H9 (cell line): ENCODE results near the gene IQGAP2. TPM values are rescaled to one million over a fixed set of nuclear protein-coding genes. Genes with fewer than 3 reads are reported as not detected.

Experiments used
- DNase-seq: peaks from one replicate; pipeline ENCODE4 v3.0.0-alpha.2; 2017
- H2AFZ ChIP-seq: one replicate; pipeline ENCODE4 v1.6.1; 2013; ENCODE audit warnings: mild to moderate bottlenecking, low read length, control low read depth, moderate library complexity
- H2AK5ac ChIP-seq: 2 replicates; pipeline ENCODE4 v1.6.1; 2013; ENCODE audit warnings: low read length, control low read depth, mixed read lengths; ENCODE audit not compliant: insufficient read length
- H2BK120ac ChIP-seq: one replicate; pipeline ENCODE4 v1.6.1; 2013; ENCODE audit warnings: low read depth, mild to moderate bottlenecking, low read length, control low read depth, inconsistent platforms; ENCODE audit not compliant: poor library complexity, severe bottlenecking
- H2BK12ac ChIP-seq: 2 replicates; pipeline ENCODE4 v1.6.1; 2013; ENCODE audit warnings: low read length, control low read depth, mixed read lengths, low read depth; ENCODE audit not compliant: insufficient read length
- H2BK15ac ChIP-seq: 2 replicates; pipeline ENCODE4 v1.6.1; 2013; ENCODE audit warnings: low read depth, low read length, control low read depth
- H2BK20ac ChIP-seq: one replicate; pipeline ENCODE4 v1.6.1; 2013; ENCODE audit warnings: low read depth, mild to moderate bottlenecking, low read length, control low read depth, inconsistent platforms; ENCODE audit not compliant: poor library complexity, severe bottlenecking
- H2BK5ac ChIP-seq: 2 replicates; pipeline ENCODE4 v1.6.1; 2013; ENCODE audit warnings: low read length, control low read depth, mixed read lengths; ENCODE audit not compliant: insufficient read length
- H3K14ac ChIP-seq: 2 replicates; pipeline ENCODE4 v1.6.1; 2013; ENCODE audit warnings: low read length, control low read depth; ENCODE audit not compliant: insufficient read depth
- H3K18ac ChIP-seq: 2 replicates; pipeline ENCODE4 v1.6.1; 2013; ENCODE audit warnings: low read depth, mild to moderate bottlenecking, mixed read lengths, low read length, control low read depth; ENCODE audit not compliant: insufficient read length
- H3K23ac ChIP-seq: 2 replicates; pipeline ENCODE4 v1.6.1; 2013; ENCODE audit warnings: low read length, control low read depth, mixed read lengths, low read depth; ENCODE audit not compliant: insufficient read length
- H3K23me2 ChIP-seq: 2 replicates; pipeline ENCODE4 v1.6.1; 2013; ENCODE audit warnings: low read depth, mild to moderate bottlenecking, mixed read lengths, low read length, control low read depth; ENCODE audit not compliant: insufficient read length, poor library complexity, severe bottlenecking
- H3K27ac ChIP-seq: 2 replicates; pipeline ENCODE4 v1.5.1; 2013; ENCODE audit warnings: low read length, control low read depth, mixed read lengths, low read depth; ENCODE audit not compliant: insufficient read length
- H3K27me3 ChIP-seq: 2 replicates; pipeline ENCODE4 v1.6.1; 2013; ENCODE audit warnings: low read length, control low read depth, inconsistent platforms; ENCODE audit not compliant: insufficient read depth
- H3K4ac ChIP-seq: 2 replicates; pipeline ENCODE4 v1.6.1; 2013; ENCODE audit warnings: low read depth, mild to moderate bottlenecking, control low read depth, inconsistent platforms, low read length, moderate library complexity
- H3K4me1 ChIP-seq: 2 replicates; pipeline ENCODE4 v1.6.1; 2013; ENCODE audit warnings: low read length, control low read depth, inconsistent platforms; ENCODE audit not compliant: insufficient read depth
- H3K4me2 ChIP-seq: 2 replicates; pipeline ENCODE4 v1.6.1; 2013; ENCODE audit warnings: low read length, control low read depth, mixed read lengths; ENCODE audit not compliant: insufficient read length, insufficient read depth
- H3K56ac ChIP-seq: 2 replicates; pipeline ENCODE4 v1.6.1; 2013; ENCODE audit warnings: low read depth, mild to moderate bottlenecking, mixed read lengths, low read length, control low read depth; ENCODE audit not compliant: insufficient read length
- H3K79me1 ChIP-seq: 2 replicates; pipeline ENCODE4 v1.6.1; 2013; ENCODE audit warnings: low read depth, mild to moderate bottlenecking, moderate library complexity, low read length, control low read depth, inconsistent platforms; ENCODE audit not compliant: insufficient read depth, poor library complexity, severe bottlenecking
- H3K79me2 ChIP-seq: 2 replicates; pipeline ENCODE4 v1.6.1; 2013; ENCODE audit warnings: low read length, control low read depth, inconsistent platforms; ENCODE audit not compliant: insufficient read depth
- H3K9ac ChIP-seq: 2 replicates; pipeline ENCODE4 v1.6.1; 2013; ENCODE audit warnings: low read length, control low read depth, mixed read lengths; ENCODE audit not compliant: insufficient read length; ENCODE audit errors: extremely low read depth
- H3K9me3 ChIP-seq: one replicate; pipeline ENCODE4 v1.6.1; 2013; ENCODE audit warnings: low read depth, low read length, inconsistent platforms; ENCODE audit not compliant: control insufficient read depth
- H3T11ph ChIP-seq: one replicate; pipeline ENCODE4 v1.6.1; 2013; ENCODE audit warnings: mild to moderate bottlenecking, low read length, control low read depth, inconsistent platforms
- H4K20me1 ChIP-seq: one replicate; pipeline ENCODE4 v1.6.1; 2013; ENCODE audit not compliant: control insufficient read depth, insufficient read length, insufficient read depth
- H4K5ac ChIP-seq: 2 replicates; pipeline ENCODE4 v1.6.1; 2013; ENCODE audit warnings: low read depth, mild to moderate bottlenecking, mixed read lengths, low read length, control low read depth; ENCODE audit not compliant: insufficient read length
- H4K8ac ChIP-seq: replicated peaks from 2 replicates; pipeline ENCODE4 v1.6.1; 2013; ENCODE audit warnings: low read length, control low read depth, mixed read lengths, low read depth; ENCODE audit not compliant: insufficient read length
- H4K91ac ChIP-seq: 2 replicates; pipeline ENCODE4 v1.6.1; 2013; ENCODE audit warnings: low read depth, mild to moderate bottlenecking, moderate library complexity, mixed read lengths, low read length, control low read depth; ENCODE audit not compliant: insufficient read length
- H3K27ac Mint-ChIP-seq, 3 experiments: 2 replicates in 2 of 3; 3 replicates in 1 of 3; pipeline ENCODE4 v1.8.0; 2020 to 2021; ENCODE audit warnings: mixed read lengths in 3 of 3, mild to moderate bottlenecking in 1 of 3, moderate library complexity in 1 of 3
- H3K27me3 Mint-ChIP-seq: 2 replicates; pipeline ENCODE4 v1.8.0; 2021; ENCODE audit warnings: low read depth, mild to moderate bottlenecking, moderate library complexity, mixed read lengths
- H3K36me3 Mint-ChIP-seq, 3 experiments: 2 replicates in 2 of 3; 3 replicates in 1 of 3; pipeline ENCODE4 v1.8.0; 2020 to 2021; ENCODE audit warnings: low read depth in 3 of 3, mixed read lengths in 3 of 3; ENCODE audit not compliant: insufficient read depth in 1 of 3
- H3K4me1 Mint-ChIP-seq, 2 experiments: 2 replicates each; pipeline ENCODE4 v1.8.0; 2020; ENCODE audit warnings: mixed read lengths in 2 of 2
- H3K4me3 Mint-ChIP-seq, 2 experiments: 2 replicates in 1 of 2; 3 replicates in 1 of 2; pipeline ENCODE4 v1.8.0; 2020 to 2021; ENCODE audit warnings: mild to moderate bottlenecking in 2 of 2, mixed read lengths in 2 of 2, moderate library complexity in 1 of 2
- H3K9me3 Mint-ChIP-seq, 2 experiments: 2 replicates in 1 of 2; 3 replicates in 1 of 2; pipeline ENCODE4 v1.8.0; 2020; ENCODE audit warnings: mild to moderate bottlenecking in 2 of 2, mixed read lengths in 2 of 2, moderate library complexity in 1 of 2
- WGBS: extraction: QIAGEN DNeasy Blood & Tissue Kit; methylation state at CpG from one replicate; pipeline ENCODE4 v1.1.7; 2013; ENCODE audit warnings: missing lambda C conversion rate, low lambda C conversion rate, mixed read lengths; ENCODE audit not compliant: insufficient read length; ENCODE audit errors: extremely low coverage; 5-methylcytosine and 5-hydroxymethylcytosine counted together
- total RNA-seq: library from RNA; stranded (reverse); gene quantifications from 2 replicates; pipeline ENCODE4 v1.2.1, GENCODE V29; 2021
- TF ChIP-seq, protein P1 (sequence below): fragments of 200-600 bp; sonication (generic); conservative IDR thresholded peaks from 3 replicates; pipeline ENCODE4 v1.8.0; 2021; ENCODE audit warnings: antibody characterized with exemption, mild to moderate bottlenecking

IQGAP2 gene
- total RNA-seq, 1 experiment from 2014 or later, result 22.5 TPM

GRCh38 chr5:76521240-76521758, 118.2 kb downstream of the IQGAP2 start:
- H4K8ac ChIP-seq, result no peak overlapping the region
- no peak overlapping the region for H2BK120ac ChIP-seq
- peaks cover 23% of the 10 kb centered on the region for H3K4me1 ChIP-seq
- Mint-ChIP-seq H3K36me3 (peaks cover 6 to 17% (median 9%) of the 10 kb centered on the region in 3 experiments; a peak in 6 of 7 replicates), H3K4me3 (no peak overlapping the region), H3K4me1 (peaks cover 45 to 50% of the 10 kb centered on the region in 2 experiments), H3K9me3 (peaks cover 11 to 16% of the 10 kb centered on the region in 2 experiments), H3K27me3 (no peaks in the 10 kb centered on the region; the same call in 1 of the 2 replicates), H3K27ac (no peak overlapping the region; a peak in 1 of 7 replicates)
- H3K79me2 ChIP-seq, result no peaks in the 10 kb centered on the region
- DNase-seq, result no peak
- H3K27me3 ChIP-seq, result no peaks in the 10 kb centered on the region
- no peak overlapping the region for H2AK5ac ChIP-seq
- H3K27ac ChIP-seq, result no peak overlapping the region
- no peak overlapping the region for H2BK20ac ChIP-seq
- no peaks in the 10 kb centered on the region for H4K20me1 ChIP-seq
- H4K5ac ChIP-seq, result no peak overlapping the region
- no peak overlapping the region for H2BK12ac ChIP-seq
- H3K79me1 ChIP-seq, result no peaks in the 10 kb centered on the region
- H2BK5ac ChIP-seq, result no peak overlapping the region
- no peak overlapping the region for H3K14ac ChIP-seq
- no peak overlapping the region for H4K91ac ChIP-seq
- no peaks in the 10 kb centered on the region for H3K9me3 ChIP-seq
- H3K9ac ChIP-seq, result no peak overlapping the region
- peaks cover 5% of the 10 kb centered on the region for H3K23me2 ChIP-seq
- no peak overlapping the region for H3K56ac ChIP-seq
- WGBS, result no CpG with 5 or more reads among the region's 6 CpGs
- H3K4me2 ChIP-seq, result no peak overlapping the region
- no peak overlapping the region for H2AFZ ChIP-seq
- H3K4ac ChIP-seq, result no peak overlapping the region
- no peak overlapping the region for H3K18ac ChIP-seq
- H2BK15ac ChIP-seq, result no peak overlapping the region
- H3K23ac ChIP-seq, result no peak overlapping the region
- TF ChIP-seq, protein P1, sequence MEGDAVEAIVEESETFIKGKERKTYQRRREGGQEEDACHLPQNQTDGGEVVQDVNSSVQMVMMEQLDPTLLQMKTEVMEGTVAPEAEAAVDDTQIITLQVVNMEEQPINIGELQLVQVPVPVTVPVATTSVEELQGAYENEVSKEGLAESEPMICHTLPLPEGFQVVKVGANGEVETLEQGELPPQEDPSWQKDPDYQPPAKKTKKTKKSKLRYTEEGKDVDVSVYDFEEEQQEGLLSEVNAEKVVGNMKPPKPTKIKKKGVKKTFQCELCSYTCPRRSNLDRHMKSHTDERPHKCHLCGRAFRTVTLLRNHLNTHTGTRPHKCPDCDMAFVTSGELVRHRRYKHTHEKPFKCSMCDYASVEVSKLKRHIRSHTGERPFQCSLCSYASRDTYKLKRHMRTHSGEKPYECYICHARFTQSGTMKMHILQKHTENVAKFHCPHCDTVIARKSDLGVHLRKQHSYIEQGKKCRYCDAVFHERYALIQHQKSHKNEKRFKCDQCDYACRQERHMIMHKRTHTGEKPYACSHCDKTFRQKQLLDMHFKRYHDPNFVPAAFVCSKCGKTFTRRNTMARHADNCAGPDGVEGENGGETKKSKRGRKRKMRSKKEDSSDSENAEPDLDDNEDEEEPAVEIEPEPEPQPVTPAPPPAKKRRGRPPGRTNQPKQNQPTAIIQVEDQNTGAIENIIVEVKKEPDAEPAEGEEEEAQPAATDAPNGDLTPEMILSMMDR, result no peak
- no peak overlapping the region for H3T11ph ChIP-seq
